Heart left ventricle (tissue), 13 donors: Measurements from ENCODE around the gene PARD3.

Experiments used
- CTCF ChIP-seq, 12 donors: fragments of 200-600 bp; sonication (generic) in 4 of 12; IDR thresholded peaks; one replicate each; pipeline versions ENCODE4 v1.5.0 to v1.8.0; 2018 to 2022; ENCODE audit warnings: antibody characterized with exemption in 12 of 12, mild to moderate bottlenecking in 5 of 12
- POLR2A ChIP-seq, 2 donors: fragments of 450-650 bp; IDR thresholded peaks; one replicate each; pipeline ENCODE4 v1.6.1; 2017; ENCODE audit warnings: antibody characterized with exemption in 2 of 2, mild to moderate bottlenecking in 2 of 2, moderate library complexity in 2 of 2
- donor health status: ischemic (EF 13 %, LVEDD 7.1; RV severe dilation, severe dysfunction).
- donor health status: DM: no; HTN: yes; CAD: no.
- donor health status: DM: no; HTN: no; CAD: no.
- donor health status: ischemic (EF 25% LVEDD 6.9; RV normal size, moderate dysfunction).
- donor health status: ischemic (EF 25% LVEDD 5.7; RV mildly dilated, moderate dysfunction).
- donor health status: ischemic (EF 35%, LVEDD 5.7; RV mildly dilated, moderate dysfunction).
- donor health status: nonischemic (EF 11% LVEDD 7.7; RV severe dilation, severe dysfunction).
- donor health status: DM: yes; HTN: yes; CAD: no.
- donor health status: PGD.
- donor health status: ischemic (EF 29% LVEDD 5.4; RV normal size, mild dysfunction).
- donor health status: nonischemic (EF 23%, LVEDD 6.1; RV moderate dilation, normal function).

- TF ChIP-seq CTCF (IDR thresholded peaks at IDR 0.05) (no peak), POLR2A (IDR thresholded peaks at IDR 0.05) (no peak)
Observed at GRCh38 chr10:34216348-34216945, 598.6 kb downstream of the PARD3 start.
